DND-41 (cell line): ENCODE data around the gene DNAH3.

ENCODE experiments used
- CTCF ChIP-seq: IDR thresholded peaks from 2 replicates; pipeline ENCODE4 v1.5.1; 2012; ENCODE audit warnings: borderline replicate concordance, low read length, moderate library complexity, mild to moderate bottlenecking; ENCODE audit not compliant: poor library complexity, severe bottlenecking; ENCODE audit errors: extremely low read depth
- EZH2 ChIP-seq: IDR thresholded peaks from 3 replicates; pipeline ENCODE4 v1.6.1; 2012; ENCODE audit warnings: borderline replicate concordance, low read depth, mild to moderate bottlenecking, moderate library complexity, low read length, inconsistent platforms; ENCODE audit not compliant: severe bottlenecking

- TF ChIP-seq CTCF (no peak), EZH2 (no peak)
These were observed 244.0 kb downstream of the DNAH3 start for GRCh38 chr16:20906341-20907255.
